ENCODE results near the gene C20orf202. TPM values are rescaled to one million over a fixed set of nuclear protein-coding genes. Genes with fewer than 3 reads are reported as not detected.

C20orf202 gene
- total and polyA plus RNA-seq, 9 of the 15 experiments (the other 6 are each of a cell fraction or from before 2014, with no cell fraction given): 0.03 to 0.24 (median 0.15) TPM; not detected in 4

- TF ChIP-seq ZNF639 (CRISPR knock-in tag; conservative IDR thresholded peaks at IDR 0.05 in 1 of 2, IDR thresholded peaks at IDR 0.05 in 1 of 2): peak in 1 of 2 experiments; percentile 43; a peak in 1 of 4 replicates
- no peak for TF ChIP-seq RAD51 (IDR thresholded peaks at IDR 0.05; ENCODE audit: borderline replicate concordance, low read depth)
- TF ChIP-seq ZNF311 (CRISPR knock-in tag; IDR thresholded peaks at IDR 0.05): no peak
- no peak for TF ChIP-seq FOXA1 (IDR thresholded peaks at IDR 0.05; ENCODE audit: borderline replicate concordance)
- TF ChIP-seq, protein P1, sequence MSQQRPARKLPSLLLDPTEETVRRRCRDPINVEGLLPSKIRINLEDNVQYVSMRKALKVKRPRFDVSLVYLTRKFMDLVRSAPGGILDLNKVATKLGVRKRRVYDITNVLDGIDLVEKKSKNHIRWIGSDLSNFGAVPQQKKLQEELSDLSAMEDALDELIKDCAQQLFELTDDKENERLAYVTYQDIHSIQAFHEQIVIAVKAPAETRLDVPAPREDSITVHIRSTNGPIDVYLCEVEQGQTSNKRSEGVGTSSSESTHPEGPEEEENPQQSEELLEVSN (IDR thresholded peaks at IDR 0.05; ENCODE audit: borderline replicate concordance in 1 of 2, extremely low read depth in 1 of 2, insufficient read depth in 1 of 2, insufficient read length in 1 of 2, low read depth in 1 of 2, low read length in 1 of 2, poor library complexity in 1 of 2, severe bottlenecking in 1 of 2): no peak
- TF ChIP-seq CREB1 (IDR thresholded peaks at IDR 0.05): peak; percentile 11; the same call in 1 of the 2 replicates
- TF ChIP-seq CREB1 (CRISPR knock-in tag; IDR thresholded peaks at IDR 0.05): no peak
- no peak for TF ChIP-seq ZZZ3 (IDR thresholded peaks at IDR 0.05)
- TF ChIP-seq CEBPG (CRISPR knock-in tag; IDR thresholded peaks at IDR 0.05): peak; percentile 26; the same call in 1 of the 2 replicates
- TF ChIP-seq CEBPG (tag; conservative IDR thresholded peaks at IDR 0.05 in 1 of 2, IDR thresholded peaks at IDR 0.05 in 1 of 2): peak; percentile 26 to 68; a peak in 1 of 4 replicates
- TF ChIP-seq NBN (IDR thresholded peaks at IDR 0.05; ENCODE audit: low read depth): peak; percentile 91
- no peak for TF ChIP-seq ZNF518B (CRISPR knock-in tag; IDR thresholded peaks at IDR 0.05)
- peak; percentile 39 for TF ChIP-seq NFIC (IDR thresholded peaks at IDR 0.05)
- no peak for TF ChIP-seq MAFF (IDR thresholded peaks at IDR 0.05; ENCODE audit: low read length)
- TF ChIP-seq JUN (IDR thresholded peaks at IDR 0.05; ENCODE audit: borderline replicate concordance, low read depth, low read length): peak; percentile 53; the same call in 1 of the 2 replicates
- no peak for TF ChIP-seq JUN (CRISPR knock-in tag; IDR thresholded peaks at IDR 0.05; ENCODE audit: borderline replicate concordance)
Observed at GRCh38 chr20:1187605-1188171, 15.6 kb upstream of the C20orf202 start (continued).
